H9 (cell line): ENCODE data around the gene ALDH1L1. TPM values are rescaled to one million over a fixed set of nuclear protein-coding genes. Genes with fewer than 3 reads are reported as not detected.

Source experiments
- DNase-seq: peaks from one replicate; pipeline ENCODE4 v3.0.0-alpha.2; 2017
- H2AFZ ChIP-seq: one replicate; pipeline ENCODE4 v1.6.1; 2013; ENCODE audit warnings: mild to moderate bottlenecking, low read length, control low read depth, moderate library complexity
- H2AK5ac ChIP-seq: 2 replicates; pipeline ENCODE4 v1.6.1; 2013; ENCODE audit warnings: low read length, control low read depth, mixed read lengths; ENCODE audit not compliant: insufficient read length
- H2BK120ac ChIP-seq: one replicate; pipeline ENCODE4 v1.6.1; 2013; ENCODE audit warnings: low read depth, mild to moderate bottlenecking, low read length, control low read depth, inconsistent platforms; ENCODE audit not compliant: poor library complexity, severe bottlenecking
- H2BK12ac ChIP-seq: 2 replicates; pipeline ENCODE4 v1.6.1; 2013; ENCODE audit warnings: low read length, control low read depth, mixed read lengths, low read depth; ENCODE audit not compliant: insufficient read length
- H2BK15ac ChIP-seq: 2 replicates; pipeline ENCODE4 v1.6.1; 2013; ENCODE audit warnings: low read depth, low read length, control low read depth
- H2BK20ac ChIP-seq: one replicate; pipeline ENCODE4 v1.6.1; 2013; ENCODE audit warnings: low read depth, mild to moderate bottlenecking, low read length, control low read depth, inconsistent platforms; ENCODE audit not compliant: poor library complexity, severe bottlenecking
- H2BK5ac ChIP-seq: 2 replicates; pipeline ENCODE4 v1.6.1; 2013; ENCODE audit warnings: low read length, control low read depth, mixed read lengths; ENCODE audit not compliant: insufficient read length
- H3K14ac ChIP-seq: 2 replicates; pipeline ENCODE4 v1.6.1; 2013; ENCODE audit warnings: low read length, control low read depth; ENCODE audit not compliant: insufficient read depth
- H3K18ac ChIP-seq: 2 replicates; pipeline ENCODE4 v1.6.1; 2013; ENCODE audit warnings: low read depth, mild to moderate bottlenecking, mixed read lengths, low read length, control low read depth; ENCODE audit not compliant: insufficient read length
- H3K23ac ChIP-seq: 2 replicates; pipeline ENCODE4 v1.6.1; 2013; ENCODE audit warnings: low read length, control low read depth, mixed read lengths, low read depth; ENCODE audit not compliant: insufficient read length
- H3K23me2 ChIP-seq: 2 replicates; pipeline ENCODE4 v1.6.1; 2013; ENCODE audit warnings: low read depth, mild to moderate bottlenecking, mixed read lengths, low read length, control low read depth; ENCODE audit not compliant: insufficient read length, poor library complexity, severe bottlenecking
- H3K27ac ChIP-seq: 2 replicates; pipeline ENCODE4 v1.5.1; 2013; ENCODE audit warnings: low read length, control low read depth, mixed read lengths, low read depth; ENCODE audit not compliant: insufficient read length
- H3K27me3 ChIP-seq: 2 replicates; pipeline ENCODE4 v1.6.1; 2013; ENCODE audit warnings: low read length, control low read depth, inconsistent platforms; ENCODE audit not compliant: insufficient read depth
- H3K4ac ChIP-seq: 2 replicates; pipeline ENCODE4 v1.6.1; 2013; ENCODE audit warnings: low read depth, mild to moderate bottlenecking, control low read depth, inconsistent platforms, low read length, moderate library complexity
- H3K4me1 ChIP-seq: 2 replicates; pipeline ENCODE4 v1.6.1; 2013; ENCODE audit warnings: low read length, control low read depth, inconsistent platforms; ENCODE audit not compliant: insufficient read depth
- H3K4me2 ChIP-seq: 2 replicates; pipeline ENCODE4 v1.6.1; 2013; ENCODE audit warnings: low read length, control low read depth, mixed read lengths; ENCODE audit not compliant: insufficient read length, insufficient read depth
- H3K56ac ChIP-seq: 2 replicates; pipeline ENCODE4 v1.6.1; 2013; ENCODE audit warnings: low read depth, mild to moderate bottlenecking, mixed read lengths, low read length, control low read depth; ENCODE audit not compliant: insufficient read length
- H3K79me1 ChIP-seq: 2 replicates; pipeline ENCODE4 v1.6.1; 2013; ENCODE audit warnings: low read depth, mild to moderate bottlenecking, moderate library complexity, low read length, control low read depth, inconsistent platforms; ENCODE audit not compliant: insufficient read depth, poor library complexity, severe bottlenecking
- H3K79me2 ChIP-seq: 2 replicates; pipeline ENCODE4 v1.6.1; 2013; ENCODE audit warnings: low read length, control low read depth, inconsistent platforms; ENCODE audit not compliant: insufficient read depth
- H3K9ac ChIP-seq: 2 replicates; pipeline ENCODE4 v1.6.1; 2013; ENCODE audit warnings: low read length, control low read depth, mixed read lengths; ENCODE audit not compliant: insufficient read length; ENCODE audit errors: extremely low read depth
- H3K9me3 ChIP-seq: one replicate; pipeline ENCODE4 v1.6.1; 2013; ENCODE audit warnings: low read depth, low read length, inconsistent platforms; ENCODE audit not compliant: control insufficient read depth
- H3T11ph ChIP-seq: one replicate; pipeline ENCODE4 v1.6.1; 2013; ENCODE audit warnings: mild to moderate bottlenecking, low read length, control low read depth, inconsistent platforms
- H4K20me1 ChIP-seq: one replicate; pipeline ENCODE4 v1.6.1; 2013; ENCODE audit not compliant: control insufficient read depth, insufficient read length, insufficient read depth
- H4K5ac ChIP-seq: 2 replicates; pipeline ENCODE4 v1.6.1; 2013; ENCODE audit warnings: low read depth, mild to moderate bottlenecking, mixed read lengths, low read length, control low read depth; ENCODE audit not compliant: insufficient read length
- H4K8ac ChIP-seq: replicated peaks from 2 replicates; pipeline ENCODE4 v1.6.1; 2013; ENCODE audit warnings: low read length, control low read depth, mixed read lengths, low read depth; ENCODE audit not compliant: insufficient read length
- H4K91ac ChIP-seq: 2 replicates; pipeline ENCODE4 v1.6.1; 2013; ENCODE audit warnings: low read depth, mild to moderate bottlenecking, moderate library complexity, mixed read lengths, low read length, control low read depth; ENCODE audit not compliant: insufficient read length
- H3K27ac Mint-ChIP-seq, 3 experiments: 2 replicates in 2 of 3; 3 replicates in 1 of 3; pipeline ENCODE4 v1.8.0; 2020 to 2021; ENCODE audit warnings: mixed read lengths in 3 of 3, mild to moderate bottlenecking in 1 of 3, moderate library complexity in 1 of 3
- H3K27me3 Mint-ChIP-seq: 2 replicates; pipeline ENCODE4 v1.8.0; 2021; ENCODE audit warnings: low read depth, mild to moderate bottlenecking, moderate library complexity, mixed read lengths
- H3K36me3 Mint-ChIP-seq, 3 experiments: 2 replicates in 2 of 3; 3 replicates in 1 of 3; pipeline ENCODE4 v1.8.0; 2020 to 2021; ENCODE audit warnings: low read depth in 3 of 3, mixed read lengths in 3 of 3; ENCODE audit not compliant: insufficient read depth in 1 of 3
- H3K4me1 Mint-ChIP-seq, 2 experiments: 2 replicates each; pipeline ENCODE4 v1.8.0; 2020; ENCODE audit warnings: mixed read lengths in 2 of 2
- H3K4me3 Mint-ChIP-seq, 2 experiments: 2 replicates in 1 of 2; 3 replicates in 1 of 2; pipeline ENCODE4 v1.8.0; 2020 to 2021; ENCODE audit warnings: mild to moderate bottlenecking in 2 of 2, mixed read lengths in 2 of 2, moderate library complexity in 1 of 2
- H3K9me3 Mint-ChIP-seq, 2 experiments: 2 replicates in 1 of 2; 3 replicates in 1 of 2; pipeline ENCODE4 v1.8.0; 2020; ENCODE audit warnings: mild to moderate bottlenecking in 2 of 2, mixed read lengths in 2 of 2, moderate library complexity in 1 of 2
- CTCF ChIP-seq: fragments of 200-600 bp; sonication (generic); conservative IDR thresholded peaks from 3 replicates; pipeline ENCODE4 v1.8.0; 2021; ENCODE audit warnings: antibody characterized with exemption, mild to moderate bottlenecking
- WGBS: extraction: QIAGEN DNeasy Blood & Tissue Kit; methylation state at CpG from one replicate; pipeline ENCODE4 v1.1.7; 2013; ENCODE audit warnings: missing lambda C conversion rate, low lambda C conversion rate, mixed read lengths; ENCODE audit not compliant: insufficient read length; ENCODE audit errors: extremely low coverage; 5-methylcytosine and 5-hydroxymethylcytosine counted together
- total RNA-seq: library from RNA; stranded (reverse); gene quantifications from 2 replicates; pipeline ENCODE4 v1.2.1, GENCODE V29; 2021

ALDH1L1 gene
- total RNA-seq, 1 experiment from 2014 or later, result 0.90 TPM

DNA sequence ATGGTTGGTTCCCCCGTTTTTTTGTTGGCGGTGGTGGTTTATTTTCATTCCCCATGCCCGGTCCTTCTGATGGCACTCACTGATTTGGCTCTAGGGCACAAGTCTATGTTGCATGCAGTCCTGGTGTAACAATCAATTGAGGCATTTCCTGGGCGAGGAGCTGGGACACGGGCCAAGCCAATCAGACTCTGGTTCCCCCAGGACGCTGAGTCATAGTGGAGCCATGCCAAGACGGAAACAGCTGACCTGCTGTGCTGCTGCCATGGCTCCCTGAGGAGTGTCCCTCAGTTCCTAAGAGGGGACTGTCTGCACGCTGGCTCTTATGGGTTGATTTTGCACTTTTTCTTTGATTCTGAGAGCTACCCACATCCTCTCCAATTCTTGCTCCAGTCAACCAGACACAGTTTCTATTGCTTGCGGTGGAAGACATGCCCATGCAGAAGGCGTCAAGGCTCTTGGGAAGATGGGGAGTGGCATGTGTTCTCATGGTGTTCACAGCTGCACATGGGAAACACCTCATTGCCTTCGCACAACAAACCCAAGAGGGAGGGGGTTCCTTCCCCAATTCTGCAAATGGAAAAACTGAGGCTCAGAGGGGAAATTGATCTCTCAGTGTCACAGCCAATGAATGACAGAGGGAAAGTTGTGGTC lies 28.3 kb upstream of the ALDH1L1 start:
- Mint-ChIP-seq H3K9me3 (peaks cover 6% of the 10 kb centered on the region in 2 experiments), H3K36me3 (peaks cover 0 to 3% (median 0%) of the 10 kb centered on the region in 3 experiments; a peak in 1 of 7 replicates), H3K4me1 (peaks cover 15 to 17% of the 10 kb centered on the region in 2 experiments), H3K27ac (no peak overlapping the region), H3K4me3 (no peak overlapping the region), H3K27me3 (peaks cover 54% of the 10 kb centered on the region)
- no peak overlapping the region for H2AFZ ChIP-seq
- no peak overlapping the region for H3K14ac ChIP-seq
- no peak overlapping the region for H4K8ac ChIP-seq
- no peak overlapping the region for H2BK12ac ChIP-seq
- H3K4ac ChIP-seq, result no peak overlapping the region
- no peaks in the 10 kb centered on the region; the same call in 1 of the 2 replicates for H3K27me3 ChIP-seq
- no peak overlapping the region for H3K27ac ChIP-seq
- H3K56ac ChIP-seq, result no peak overlapping the region
- no peaks in the 10 kb centered on the region; the same call in 1 of the 2 replicates for H3K4me1 ChIP-seq
- H3K9ac ChIP-seq, result no peak overlapping the region
- no peak overlapping the region for H3K18ac ChIP-seq
- H3K23me2 ChIP-seq, result peaks cover 6% of the 10 kb centered on the region
- H2AK5ac ChIP-seq, result no peak overlapping the region
- H3K9me3 ChIP-seq, result no peaks in the 10 kb centered on the region
- DNase-seq, result no peak
- H3K79me2 ChIP-seq, result no peaks in the 10 kb centered on the region
- no CpG with 5 or more reads among the region's 11 CpGs for WGBS
- H2BK5ac ChIP-seq, result no peak overlapping the region
- H3K4me2 ChIP-seq, result no peak overlapping the region
- no peak overlapping the region for H3T11ph ChIP-seq
- H3K79me1 ChIP-seq, result no peaks in the 10 kb centered on the region
- no peak overlapping the region for H4K5ac ChIP-seq
- no peak overlapping the region for H4K91ac ChIP-seq
- H2BK15ac ChIP-seq, result no peak overlapping the region
- H3K23ac ChIP-seq, result no peak overlapping the region
- H4K20me1 ChIP-seq, result no peaks in the 10 kb centered on the region
- no peak overlapping the region for H2BK20ac ChIP-seq
- no peak overlapping the region for H2BK120ac ChIP-seq
- no peak for TF ChIP-seq CTCF
